ENCODE results near the gene RELN.
"Not testable (repeated sequence)": the region's sequence is repeated elsewhere in the genome, so short reads cannot be mapped to it uniquely, and the experiment has no call there.

RELN gene

DNA sequence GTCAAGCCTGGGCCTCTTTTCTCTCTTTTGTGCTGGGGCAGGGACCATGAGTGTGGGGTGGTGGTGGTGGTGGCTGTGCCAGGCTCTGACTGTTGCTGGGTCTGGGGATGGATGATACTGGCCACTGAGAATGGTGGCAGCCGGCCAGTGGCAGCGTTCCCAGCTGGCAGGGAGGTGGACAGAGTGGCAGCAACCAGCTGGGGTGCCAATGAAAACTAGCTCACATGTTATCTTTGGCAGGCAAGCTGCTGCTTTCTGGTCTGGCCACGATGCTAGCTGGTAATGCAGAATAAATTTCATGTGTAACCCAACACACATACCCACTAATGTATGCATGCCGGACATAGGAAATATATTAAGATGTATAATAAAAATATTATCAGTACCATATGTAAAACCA, 448.4 kb downstream of the RELN start:
- no peak for DNase-seq

DNA sequence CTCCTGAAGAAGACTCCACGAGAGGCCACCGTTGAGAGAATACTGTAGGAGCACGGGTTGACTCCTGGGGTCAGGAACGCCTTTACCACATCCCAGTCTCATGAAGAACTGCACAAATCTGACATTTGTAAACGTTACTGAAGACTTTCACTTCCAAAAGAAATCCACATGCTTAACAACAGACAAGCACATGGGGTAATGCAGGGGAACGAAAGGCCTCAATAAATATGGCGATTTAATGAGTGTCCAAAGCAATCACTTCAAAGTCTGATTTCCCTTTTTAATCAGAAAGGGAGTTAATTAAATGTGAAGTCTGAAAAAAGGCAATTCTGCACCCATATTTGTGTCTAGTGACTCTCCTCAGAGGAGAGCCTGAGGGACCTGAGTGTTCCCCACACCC, 449.1 kb downstream of the RELN start:
- DNase-seq, result no peak

DNA sequence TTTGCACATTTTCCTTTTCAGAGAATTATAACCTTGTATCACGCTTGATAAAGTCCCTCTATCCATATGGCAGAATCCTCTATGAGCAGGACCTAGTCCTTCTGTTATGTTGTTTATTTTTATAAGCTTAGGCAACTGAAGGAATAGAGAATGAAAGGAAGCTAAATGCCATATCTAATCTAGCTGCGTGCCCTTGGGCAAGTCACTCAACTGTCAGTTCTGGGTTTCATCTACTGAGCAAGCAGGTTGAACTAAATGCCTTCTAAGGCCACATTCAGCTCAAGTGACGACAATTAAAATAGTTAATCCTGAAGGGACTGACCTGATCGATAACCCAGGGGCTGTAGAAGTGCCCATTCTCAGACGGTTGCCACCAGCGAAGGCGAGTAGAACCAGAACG, 449.6 kb downstream of the RELN start:
- DNase-seq, result no peak

DNA sequence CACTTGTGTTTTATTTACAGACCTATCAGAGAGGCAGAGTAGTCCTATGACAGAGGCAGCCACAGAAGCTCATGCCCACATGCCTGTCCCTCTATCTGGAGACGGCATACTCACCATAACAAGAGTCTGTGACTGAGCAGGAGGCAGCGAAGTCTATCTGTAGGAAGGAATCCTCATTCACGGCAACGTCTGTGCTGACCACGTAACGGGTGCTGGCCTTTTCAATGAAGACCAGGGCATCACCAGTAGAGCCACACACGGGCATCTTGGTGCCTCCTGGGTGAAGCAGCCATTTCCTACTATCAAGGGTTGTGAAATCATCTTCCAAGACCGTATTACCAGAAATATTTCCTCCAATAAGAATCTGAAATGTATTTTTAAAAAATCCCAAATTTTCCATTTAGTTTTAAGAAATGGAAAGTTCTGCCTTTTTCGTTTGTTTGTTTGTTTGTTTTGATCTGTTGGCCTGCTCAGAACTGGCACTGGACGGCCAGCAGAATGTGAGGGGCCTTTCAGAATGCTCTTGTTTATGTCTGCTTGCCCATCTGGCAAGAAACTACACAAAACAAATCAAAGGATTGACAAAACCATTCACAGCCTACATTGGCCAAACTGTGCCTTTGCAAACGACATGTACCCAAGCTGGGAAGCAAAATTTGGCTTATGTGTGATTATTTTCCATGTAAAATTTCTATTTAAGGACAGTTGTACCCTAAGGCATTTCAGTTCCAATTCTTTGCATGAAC, 450.3 kb downstream of the RELN start:
- no peak for DNase-seq

GRCh38 chr7:103533761-103534160, 455.7 kb downstream of the RELN start:
- no peak for DNase-seq

GRCh38 chr7:103532955-103533354, 456.5 kb downstream of the RELN start:
- no peak for DNase-seq

DNA sequence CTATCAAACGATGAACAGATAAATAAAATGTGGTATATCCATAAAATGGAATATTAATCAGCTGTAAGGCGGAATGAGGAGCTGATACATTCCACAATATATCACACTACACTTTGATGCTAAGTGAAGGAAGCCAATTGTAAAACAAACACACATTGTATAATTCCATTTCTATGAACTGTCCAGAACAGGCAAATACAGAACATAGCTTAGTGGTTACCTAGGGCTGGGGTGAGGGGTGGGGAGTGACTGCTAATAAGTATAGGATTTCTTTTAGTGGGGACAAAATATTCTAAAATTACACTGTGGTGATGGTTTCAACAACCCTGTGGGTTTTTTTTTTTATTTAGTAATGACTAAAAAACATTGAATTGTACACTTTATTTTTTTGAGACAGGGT, 461.3 kb downstream of the RELN start:
- DNase-seq, result no peak

DNA sequence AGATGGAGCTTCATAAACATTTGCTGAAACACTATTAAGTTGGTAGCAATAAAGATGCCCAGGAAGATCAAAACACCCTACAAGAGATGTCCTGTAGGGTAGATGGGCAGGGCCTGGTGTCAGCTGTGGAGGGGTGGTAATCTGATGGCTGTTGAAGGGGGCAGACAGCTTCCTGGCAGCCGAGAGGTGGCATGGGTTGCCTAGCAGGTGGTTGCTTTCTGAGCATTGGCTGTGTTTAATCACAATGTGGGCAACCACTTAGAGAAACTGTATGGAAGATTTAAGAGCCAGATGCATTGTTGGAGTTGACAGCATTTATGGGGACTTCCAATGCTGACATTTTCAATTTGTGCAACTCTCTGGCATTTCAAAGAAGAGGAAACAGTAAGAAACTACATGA, 463.5 kb downstream of the RELN start:
- no peak for DNase-seq

- no peak for DNase-seq
These were observed 465.2 kb downstream of the RELN start for GRCh38 chr7:103524042-103524907.

DNA sequence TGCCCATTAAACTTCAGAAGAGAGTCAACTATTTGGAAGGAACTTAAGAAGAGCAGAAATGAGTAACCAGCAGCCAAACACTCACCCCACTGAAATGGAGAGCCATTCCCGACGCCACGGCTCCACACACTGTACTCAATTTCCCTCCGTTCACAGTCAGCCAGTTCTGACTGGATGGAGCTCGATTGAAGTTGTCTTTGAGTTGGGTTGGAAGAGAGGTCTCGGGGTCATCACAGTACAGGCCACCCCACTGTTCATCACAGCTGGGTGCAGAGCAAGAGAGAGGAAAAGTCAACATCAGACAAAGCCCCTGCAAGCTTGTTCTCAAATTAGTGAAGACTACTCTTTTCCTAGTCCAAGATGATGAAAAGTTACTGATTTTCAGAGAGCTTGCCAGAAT, 467.5 kb downstream of the RELN start:
- no peak for DNase-seq

DNA sequence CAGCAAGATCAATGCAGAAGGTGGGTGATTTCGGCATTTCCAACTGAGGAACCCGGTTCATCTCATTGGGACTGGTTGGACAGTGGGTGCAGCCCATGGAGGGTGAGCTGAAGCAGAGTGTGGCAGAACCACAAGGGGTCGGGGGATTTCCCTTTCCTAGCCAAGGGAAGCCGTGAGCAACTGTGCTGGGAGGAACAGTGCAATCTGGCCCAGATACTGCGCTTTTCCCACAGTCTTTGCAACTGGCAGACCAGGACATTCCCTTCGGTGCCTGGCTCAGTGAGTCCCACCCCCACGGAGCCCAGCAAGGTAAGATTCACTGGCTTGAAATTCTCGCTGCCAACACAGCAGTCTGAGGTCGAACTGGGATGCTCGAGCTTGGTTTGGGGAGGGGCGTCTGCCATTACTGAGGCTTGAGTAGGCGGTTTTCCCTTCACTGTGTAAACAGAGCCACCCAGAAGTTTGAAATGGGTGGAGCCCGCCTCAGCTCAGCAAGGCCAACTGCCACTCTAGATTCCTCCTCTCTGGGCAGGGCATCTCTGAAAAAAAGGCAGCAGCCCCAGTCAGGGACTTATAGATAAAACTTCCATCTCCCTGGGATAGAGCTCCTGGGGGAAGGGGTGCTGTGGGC, 484.8 kb downstream of the RELN start:
- DNase-seq, result no peak

GRCh38 chr7:103501206-103501605, 488.3 kb downstream of the RELN start:
- DNase-seq, result no peak

- DNase-seq, result peak; percentile 10 to 14
These were observed 489.5 kb downstream of the RELN start for GRCh38 chr7:103499976-103500375.

DNA sequence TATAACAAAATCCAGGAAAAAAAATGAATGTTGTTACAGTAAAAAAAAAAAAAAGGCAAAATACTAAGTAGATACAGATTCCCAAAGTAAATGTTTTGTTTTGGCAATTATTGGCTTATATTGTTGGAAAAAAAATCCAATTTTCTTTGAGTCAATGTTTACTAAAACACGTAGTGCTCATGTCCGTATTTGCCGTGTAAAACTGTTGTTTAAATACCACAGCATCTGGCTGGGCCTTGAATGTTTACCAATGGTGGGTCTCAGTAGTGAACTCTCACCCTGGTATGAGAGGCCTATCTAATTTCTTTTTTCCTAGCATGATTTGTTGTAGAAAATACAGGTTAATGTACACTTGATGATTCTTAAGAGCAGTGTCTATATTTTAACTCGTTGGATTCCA, 502.0 kb downstream of the RELN start:
- no peak for DNase-seq

GRCh38 chr7:103486873-103487272, 502.6 kb downstream of the RELN start:
- not testable (repeated sequence) for DNase-seq

GRCh38 chr7:103480771-103481170, 508.7 kb downstream of the RELN start:
- DNase-seq, result no peak

DNA sequence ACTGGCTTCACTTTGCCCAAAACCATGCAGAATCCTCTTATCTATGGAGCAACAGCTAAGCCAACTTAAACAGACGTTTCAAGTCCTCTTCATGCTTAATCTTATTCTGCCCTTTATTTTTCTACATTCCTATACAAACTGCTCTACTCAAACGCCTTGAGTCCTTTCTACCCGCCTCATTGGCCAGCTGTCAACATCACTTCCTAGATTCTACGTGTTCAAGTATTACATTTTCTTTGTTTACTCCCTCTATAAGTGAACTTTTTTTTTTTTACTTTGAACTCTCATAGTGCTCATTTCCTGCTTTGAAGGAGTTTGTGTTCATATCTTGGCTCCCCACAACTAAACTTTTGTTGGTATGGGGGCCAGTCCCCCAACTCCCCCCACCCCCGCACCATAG, 514.5 kb downstream of the RELN start:
- DNase-seq, result no peak

- DNase-seq, result no peak
These were observed 520.1 kb downstream of the RELN start for GRCh38 chr7:103469095-103469948.

GRCh38 chr7:103466814-103467213, 522.6 kb downstream of the RELN start:
- DNase-seq, result no peak

- DNase-seq, result no peak
These were observed 527.1 kb downstream of the RELN start for GRCh38 chr7:103462358-103462757.

DNA sequence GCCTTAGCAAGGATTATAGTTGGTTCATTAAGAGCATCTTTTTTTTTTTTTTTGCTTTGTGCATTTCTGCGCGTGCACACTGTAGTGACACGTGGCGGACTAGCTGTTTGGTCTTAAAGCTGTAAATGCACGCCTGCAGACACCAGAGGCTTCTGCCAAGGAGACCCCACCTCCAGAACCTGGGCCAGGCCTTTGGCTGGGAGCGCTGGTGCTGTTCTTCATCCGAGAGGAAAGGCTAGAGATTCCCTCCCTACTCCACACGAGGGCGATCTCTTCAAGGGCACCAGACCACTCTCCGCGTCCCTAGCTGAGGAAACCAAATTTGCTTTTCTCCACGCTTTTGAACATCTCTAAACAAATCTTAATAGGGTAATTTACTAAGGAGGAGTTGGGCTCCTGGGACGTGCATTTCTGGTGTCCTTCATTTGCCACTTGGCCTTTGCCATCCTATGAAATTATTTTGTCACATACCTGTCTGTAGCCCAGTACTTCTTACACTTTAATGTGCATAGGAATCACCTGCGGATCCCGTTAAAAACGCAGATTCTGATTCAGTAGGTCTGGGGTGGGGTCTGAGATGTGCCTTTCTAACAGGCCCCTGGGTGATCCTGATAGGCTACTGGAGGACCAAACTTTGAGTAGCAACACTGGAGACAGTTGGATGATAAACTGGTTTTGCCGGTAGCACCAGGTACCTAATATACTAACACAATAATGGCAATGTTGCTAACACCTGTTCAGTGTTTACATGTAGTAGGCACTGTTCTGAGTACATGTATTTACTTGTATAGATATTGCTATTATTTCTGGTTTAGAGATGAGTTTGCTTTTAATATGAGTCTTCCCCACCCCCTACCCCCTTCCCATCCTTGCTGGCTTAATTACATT, 542.1 kb downstream of the RELN start:
- DNase-seq, result peak; percentile 5 to 48

GRCh38 chr7:103446049-103446520, 543.4 kb downstream of the RELN start, which contains the start of gene SLC26A5:
SLC26A5 (minus strand) TSS chr7:103446207; CDS start chr7:103421514, 24,693 bp downstream.
- DNase-seq, result no peak
